Measurements from ENCODE around the gene MDK. TPM values are rescaled to one million over a fixed set of nuclear protein-coding genes. Genes with fewer than 3 reads are reported as not detected.
A peak's percentile ranks its signal among the peaks of the same experiment; 100 is the strongest.

Gene MDK
- total RNA-seq, 1 donor from 2014 or later, result 600 TPM

- H3K4me2 ChIP-seq, result peak overlapping the region; percentile 15
- H3K4me3 ChIP-seq, result no peak overlapping the region
- peaks cover 49% of the 10 kb centered on the region for H4K20me1 ChIP-seq (ENCODE audit: low read depth)
- TF ChIP-seq CTCF (IDR thresholded peaks at IDR 0.05), result no peak
- peaks cover 17% of the 10 kb centered on the region for H3F3A ChIP-seq (ENCODE audit: low read depth)
- no peak overlapping the region for H3K9ac ChIP-seq
- peaks cover 79% of the 10 kb centered on the region for H3K79me2 ChIP-seq (ENCODE audit: low read depth)
- Mint-ChIP-seq H3K4me3 (no peak overlapping the region), H3K4me1 (peaks cover 47% of the 10 kb centered on the region), H3K36me3 (no peaks in the 10 kb centered on the region), H3K27me3 (ENCODE audit: insufficient read depth, low read depth) (peaks cover 11% of the 10 kb centered on the region), H3K27ac (no peak overlapping the region), H3K9me3 (no peaks in the 10 kb centered on the region)
- H3K9me3 ChIP-seq (ENCODE audit: low read depth), result no peaks in the 10 kb centered on the region
- H3K27ac ChIP-seq, result no peak overlapping the region
- DNase-seq (ENCODE audit: low spot score), result no peak
- H2AFZ ChIP-seq (replicated peaks), result no peak overlapping the region
- H3K36me3 ChIP-seq, result no peaks in the 10 kb centered on the region
- no peaks in the 10 kb centered on the region for H3K27me3 ChIP-seq
- H3K4me1 ChIP-seq, result peaks cover 33% of the 10 kb centered on the region
Observed at GRCh38 chr11:46353698-46354097, 27.8 kb upstream of the MDK start.

- Mint-ChIP-seq H3K36me3 (no peaks in the 10 kb centered on the region), H3K27ac (peak overlapping the region; percentile 57), H3K27me3 (ENCODE audit: insufficient read depth, low read depth) (peaks cover 9% of the 10 kb centered on the region), H3K4me3 (no peak overlapping the region), H3K9me3 (no peaks in the 10 kb centered on the region), H3K4me1 (peaks cover 43% of the 10 kb centered on the region)
- Histone ChIP-seq H3K9ac (no peak overlapping the region), H3K9me3 (ENCODE audit: low read depth) (no peaks in the 10 kb centered on the region), H3K79me2 (ENCODE audit: low read depth) (peaks cover 83% of the 10 kb centered on the region), H3K27ac (no peak overlapping the region), H3K4me3 (no peak overlapping the region), H3K36me3 (no peaks in the 10 kb centered on the region), H3F3A (ENCODE audit: low read depth) (peaks cover 17% of the 10 kb centered on the region), H3K27me3 (no peaks in the 10 kb centered on the region), H3K4me2 (no peak overlapping the region), H2AFZ (replicated peaks) (no peak overlapping the region), H4K20me1 (ENCODE audit: low read depth) (peaks cover 41% of the 10 kb centered on the region), H3K4me1 (peaks cover 42% of the 10 kb centered on the region)
- no peak for DNase-seq (ENCODE audit: low spot score)
- TF ChIP-seq EZH2phosphoT487 (IDR thresholded peaks at IDR 0.05), result no peak
- no peak for TF ChIP-seq CTCF (IDR thresholded peaks at IDR 0.05)
- no peak for TF ChIP-seq EZH2 (IDR thresholded peaks at IDR 0.05)
Observed at GRCh38 chr11:46356924-46357482, 24.5 kb upstream of the MDK start.

GRCh38 chr11:46357483-46357936 is 24.0 kb upstream of the MDK start:
- Mint-ChIP-seq H3K27ac (no peak overlapping the region), H3K36me3 (no peaks in the 10 kb centered on the region), H3K4me1 (peaks cover 46% of the 10 kb centered on the region), H3K9me3 (no peaks in the 10 kb centered on the region), H3K4me3 (no peak overlapping the region), H3K27me3 (ENCODE audit: insufficient read depth, low read depth) (peaks cover 9% of the 10 kb centered on the region)
- H4K20me1 ChIP-seq (ENCODE audit: low read depth), result peaks cover 39% of the 10 kb centered on the region
- no peaks in the 10 kb centered on the region for H3K27me3 ChIP-seq
- H3K4me1 ChIP-seq, result peaks cover 38% of the 10 kb centered on the region
- H3K4me3 ChIP-seq, result no peak overlapping the region
- peaks cover 83% of the 10 kb centered on the region for H3K79me2 ChIP-seq (ENCODE audit: low read depth)
- no peak for DNase-seq (ENCODE audit: low spot score)
- no peak overlapping the region for H2AFZ ChIP-seq (replicated peaks)
- TF ChIP-seq CTCF (IDR thresholded peaks at IDR 0.05), result no peak
- TF ChIP-seq EZH2phosphoT487 (IDR thresholded peaks at IDR 0.05), result no peak
- no peak for TF ChIP-seq EZH2 (IDR thresholded peaks at IDR 0.05)
- H3K36me3 ChIP-seq, result no peaks in the 10 kb centered on the region
- H3K9me3 ChIP-seq (ENCODE audit: low read depth), result no peaks in the 10 kb centered on the region
- peaks cover 17% of the 10 kb centered on the region for H3F3A ChIP-seq (ENCODE audit: low read depth)
- H3K4me2 ChIP-seq, result no peak overlapping the region
- no peak overlapping the region for H3K9ac ChIP-seq
- H3K27ac ChIP-seq, result no peak overlapping the region
